Motor neuron (in vitro differentiated cells): ENCODE measurements around the gene ARHGAP6. TPM values are rescaled to one million over a fixed set of nuclear protein-coding genes. Genes with fewer than 3 reads are reported as not detected.
"Not testable (repeated sequence)": the region's sequence is repeated elsewhere in the genome, so short reads cannot be mapped to it uniquely, and the experiment has no call there.

Experiments used
- ATAC-seq, 8 experiments: fragments of 200-7000 bp; cut with Tn5 transposase; replicated peaks in 6 of 8; 2 replicates each; pipeline ENCODE4 v1.8.0; 2021; ENCODE audit warnings: mild to moderate bottlenecking in 8 of 8, moderate library complexity in 8 of 8
- H3K27ac ChIP-seq, 2 donors: fragments of 250-450 bp; sonication (Bioruptor Pico); 2 replicates each; pipeline ENCODE4 v1.9.0; 2021; ENCODE audit warnings: antibody characterized with exemption in 2 of 2, mild to moderate bottlenecking in 2 of 2, moderate library complexity in 1 of 2
- H3K4me1 ChIP-seq, 2 donors: fragments of 250-450 bp; sonication (Bioruptor Pico); replicated peaks in 1 of 2; 2 replicates each; pipeline ENCODE4 v1.6.1; 2021; ENCODE audit warnings: antibody characterized with exemption in 2 of 2, mild to moderate bottlenecking in 2 of 2, moderate library complexity in 1 of 2
- H3K4me3 ChIP-seq, 5 donors: fragments of 250-450 bp; sonication (Bioruptor Pico); 2 replicates each; pipeline ENCODE4 v1.9.0; 2021; ENCODE audit warnings: antibody characterized with exemption in 5 of 5, mild to moderate bottlenecking in 5 of 5, moderate library complexity in 4 of 5
- WGBS, 10 experiments: fragments of 450-650 bp; shearing (Covaris generic); methylation state at CpG; one replicate each; pipeline ENCODE4 v1.0.0; 2022; 5-methylcytosine and 5-hydroxymethylcytosine counted together
- in situ Hi-C, 9 experiments: fragments of 400-800 bp; cut with MboI; loops; one replicate each; pipeline ENCODE4 v1.15.0; 2021; ENCODE audit warnings: low sequenced_read_pairs in 9 of 9, low pct_unique_long_range_greater_than_20kb in 2 of 9; ENCODE audit not compliant: unreplicated experiment in 9 of 9
- total RNA-seq, 8 experiments: library from RNA; unstranded; fragments of 300-600 nt; gene quantifications; 2 replicates each; pipeline versions ENCODE4 v1.2.3 to v1.2.4, GENCODE V29; 2022

Gene ARHGAP6
- total RNA-seq, 8 experiments from 2014 or later, result 0.50 to 7.6 (median 2.6) TPM

GRCh38 chrX:11528623-11529022 lies 137.1 kb downstream of the ARHGAP6 start:
- ATAC-seq, result no peak
- 33 to 86% (median 80%) methylated on average over 1 to 2 of the region's 2 CpGs; no CpG with 5 or more reads in 6 of the 10 experiments for WGBS, 10 experiments
- no peak overlapping the region for H3K4me3 ChIP-seq
- in situ Hi-C loops, result loop anchor here in 7 of 9 experiments (25.0 kb wide), 4 partner anchors 209 to 391 kb away; partner anchors contain the start of gene MSL3 (in 6 of the 7)
- H3K4me1 ChIP-seq, result no peaks in the 10 kb centered on the region
- H3K27ac ChIP-seq, result no peak overlapping the region

DNA sequence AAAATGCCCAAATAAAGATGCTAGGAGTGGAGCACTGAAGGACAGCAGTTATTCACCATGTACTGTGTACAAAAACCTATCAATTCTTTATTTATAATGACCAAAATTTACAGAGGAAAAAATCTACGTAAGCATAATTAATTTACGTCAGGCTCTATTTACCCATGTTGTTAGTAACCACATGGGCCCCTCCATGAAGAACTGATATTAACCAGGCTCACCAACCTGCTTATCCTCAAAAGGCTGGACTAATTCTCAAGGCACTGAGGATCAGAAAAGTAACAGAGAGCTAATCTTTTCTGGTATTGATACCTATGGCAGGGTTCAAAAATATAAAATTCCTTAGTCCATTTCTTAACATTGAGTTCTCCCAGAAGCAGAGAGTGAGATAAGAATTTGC lies 140.0 kb downstream of the ARHGAP6 start:
- no peak for ATAC-seq
- 71 to 100% (median 93%) methylated on average over 1 to 2 of the region's 2 CpGs; no CpG with 5 or more reads in 7 of the 10 experiments for WGBS, 10 experiments
- no peak overlapping the region for H3K27ac ChIP-seq
- no peaks in the 10 kb centered on the region for H3K4me1 ChIP-seq
- in situ Hi-C loops, result loop anchor here in 7 of 9 experiments (25.0 kb wide), 4 partner anchors 212 to 388 kb away; partner anchors contain the start of gene MSL3 (in 6 of the 7)
- H3K4me3 ChIP-seq, result no peak overlapping the region

GRCh38 chrX:11519234-11519633 lies 146.5 kb downstream of the ARHGAP6 start:
- H3K27ac ChIP-seq, H3K4me3 ChIP-seq, H3K4me1 ChIP-seq, ATAC-seq, in situ Hi-C loops: not testable (repeated sequence)
- WGBS, 10 experiments, result no CpG with 5 or more reads among the region's 1 CpG

DNA sequence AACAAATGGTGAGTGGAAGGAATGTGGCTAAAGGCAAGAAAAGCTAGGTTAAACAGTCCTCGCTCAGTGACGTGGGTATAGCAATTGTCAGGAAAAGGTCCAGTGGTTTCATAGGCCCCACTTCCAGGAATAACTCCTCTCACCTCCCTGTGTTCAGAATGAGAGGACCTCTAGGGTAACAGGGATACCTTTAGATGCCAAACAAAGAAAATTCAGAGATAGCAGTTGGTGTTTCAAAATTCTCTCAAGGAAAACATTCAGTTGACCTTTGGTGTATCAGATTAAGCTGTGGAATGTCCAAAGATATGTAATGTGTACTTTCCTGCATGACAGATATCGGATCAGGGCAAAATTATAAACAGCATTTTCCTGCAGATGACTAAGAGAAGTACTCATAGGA lies 155.9 kb downstream of the ARHGAP6 start:
- no peaks in the 10 kb centered on the region for H3K4me1 ChIP-seq
- in situ Hi-C loops, result no loop called here
- no peak for ATAC-seq

DNA sequence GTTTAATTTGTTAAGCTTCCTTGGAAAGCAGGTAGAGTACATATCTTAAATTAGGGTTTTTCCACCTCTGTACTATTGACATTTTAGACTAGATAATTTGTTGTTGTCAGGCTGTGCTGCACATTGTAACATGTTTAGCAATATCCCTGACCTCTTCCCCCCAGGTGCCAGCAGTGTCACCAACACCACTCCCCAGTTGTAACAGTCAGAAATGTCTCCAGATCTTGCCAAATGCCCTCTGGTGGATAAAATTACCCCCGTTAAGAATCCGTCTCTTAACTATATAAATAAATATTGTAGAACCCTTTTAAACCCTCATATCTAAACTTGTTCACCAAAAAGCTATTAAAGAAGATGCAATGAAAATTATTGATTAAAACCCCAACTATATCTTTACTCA lies 161.5 kb downstream of the ARHGAP6 start:
- 29% methylated on average over 2 of the region's 2 CpGs; no CpG with 5 or more reads in 9 of the 10 experiments for WGBS, 10 experiments

More for the DNA sequence above, 155.9 kb downstream of the ARHGAP6 start:
- no peak overlapping the region for H3K27ac ChIP-seq
- 0 to 100% (median 60%) methylated on average over 1 to 3 of the region's 3 CpGs; no CpG with 5 or more reads in 5 of the 10 experiments for WGBS, 10 experiments
- no peak overlapping the region for H3K4me3 ChIP-seq

GRCh38 chrX:11499076-11500044 lies 166.4 kb downstream of the ARHGAP6 start:
- Histone ChIP-seq H3K4me3 (no peak overlapping the region), H3K27ac (no peak overlapping the region), H3K4me1 (no peaks in the 10 kb centered on the region)
- peak in 1 of 8 experiments; percentile 38 for ATAC-seq
- 0 to 100% (median 80%) methylated on average over 1 to 5 of the region's 5 CpGs; no CpG with 5 or more reads in 3 of the 10 experiments for WGBS, 10 experiments
- in situ Hi-C loops, result no loop called here

More for the DNA sequence above, 161.5 kb downstream of the ARHGAP6 start:
- Histone ChIP-seq H3K4me1 (no peaks in the 10 kb centered on the region), H3K27ac (no peak overlapping the region), H3K4me3 (no peak overlapping the region)
- in situ Hi-C loops, result no loop called here
- ATAC-seq, result no peak

DNA sequence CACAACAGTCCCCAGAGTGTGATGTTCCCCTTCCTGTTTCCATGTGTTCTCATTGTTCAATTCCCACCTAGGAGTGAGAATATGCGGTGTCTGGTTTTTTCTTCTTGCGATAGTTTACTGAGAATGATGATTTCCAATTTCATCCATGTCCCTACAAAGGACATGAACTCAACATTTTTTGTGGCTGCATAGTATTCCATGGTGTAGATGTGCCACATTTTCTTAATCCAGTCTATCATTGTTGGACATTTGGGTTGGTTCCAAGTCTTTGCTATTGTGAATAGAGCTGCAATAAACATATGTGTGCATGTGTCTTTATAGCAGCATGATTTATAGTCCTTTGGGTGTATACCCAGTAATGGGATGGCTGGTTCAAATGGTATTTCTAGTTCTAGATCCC lies 174.3 kb downstream of the ARHGAP6 start:
- H3K4me3 ChIP-seq, in situ Hi-C loops, H3K4me1 ChIP-seq, H3K27ac ChIP-seq, ATAC-seq: not testable (repeated sequence)
- no CpG with 5 or more reads among the region's 2 CpGs for WGBS, 10 experiments

- H3K4me3 ChIP-seq, result no peak overlapping the region
- in situ Hi-C loops, result no loop called here
- ATAC-seq, result no peak
- H3K4me1 ChIP-seq, result no peaks in the 10 kb centered on the region
- no peak overlapping the region for H3K27ac ChIP-seq
- WGBS, 10 experiments, result 0 to 89% (median 73%) methylated on average over 1 of the region's 1 CpG; no CpG with 5 or more reads in 2 of the 10 experiments
These were observed 181.4 kb downstream of the ARHGAP6 start for GRCh38 chrX:11484290-11484689.

DNA sequence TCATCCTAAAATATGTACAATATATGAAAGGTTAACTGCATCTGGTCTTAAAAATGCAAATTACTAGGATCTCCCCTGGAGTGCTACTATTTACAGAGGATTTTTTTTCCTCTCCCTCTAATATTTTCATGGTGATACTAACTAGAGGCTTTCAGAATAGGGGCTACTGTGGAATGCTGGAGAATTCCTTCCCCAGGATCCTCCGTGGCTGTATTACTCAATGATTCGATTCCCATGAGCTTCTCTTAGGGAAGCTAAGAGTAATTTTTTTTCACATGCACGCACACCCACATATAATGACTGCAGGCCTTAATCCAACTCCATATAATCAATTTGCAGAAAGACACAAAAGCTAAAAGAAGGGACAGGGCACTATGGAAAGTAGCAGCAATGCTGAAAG lies 184.7 kb downstream of the ARHGAP6 start:
- in situ Hi-C loops, result no loop called here
- peak in 1 of 8 experiments; percentile 12 for ATAC-seq
- peaks cover 0 to 3% of the 10 kb centered on the region in 2 donors for H3K4me1 ChIP-seq
- H3K4me3 ChIP-seq, result no peak overlapping the region
- H3K27ac ChIP-seq, result no peak overlapping the region
- WGBS, 10 experiments, result 20 to 100% (median 40%) methylated on average over 1 to 3 of the region's 3 CpGs; no CpG with 5 or more reads in 7 of the 10 experiments

GRCh38 chrX:11480626-11481025 lies 185.1 kb downstream of the ARHGAP6 start:
- Histone ChIP-seq H3K4me3 (no peak overlapping the region), H3K27ac (no peak overlapping the region), H3K4me1 (peaks cover 0 to 3% of the 10 kb centered on the region in 2 donors)
- in situ Hi-C loops, result no loop called here
- ATAC-seq, result peak in 2 of 8 experiments; percentile 36 to 52

DNA sequence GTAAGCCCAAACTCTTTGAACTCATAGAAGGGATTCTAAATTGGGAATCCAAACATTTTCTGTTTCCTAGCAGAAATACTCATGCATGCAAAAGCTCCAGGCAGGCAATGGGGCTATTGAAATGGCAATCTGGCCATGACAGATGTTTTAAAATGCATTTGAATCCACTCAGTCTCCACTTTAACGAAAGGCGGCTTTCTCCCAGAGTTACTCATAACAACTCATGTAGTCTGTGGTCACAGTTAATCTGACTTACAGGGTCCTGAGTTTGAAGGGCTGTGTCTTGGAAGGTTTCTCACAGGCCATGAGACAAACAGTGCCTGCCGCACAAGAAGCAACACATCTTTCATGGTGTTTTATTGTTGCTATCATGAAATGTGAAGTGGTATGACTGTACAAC lies 186.8 kb downstream of the ARHGAP6 start:
- peak in 2 of 8 experiments; percentile 27 to 58 for ATAC-seq
- in situ Hi-C loops, result no loop called here
- 10 to 80% methylated on average over 1 to 2 of the region's 3 CpGs; no CpG with 5 or more reads in 8 of the 10 experiments for WGBS, 10 experiments
- H3K4me3 ChIP-seq, result no peak overlapping the region
- no peak overlapping the region for H3K27ac ChIP-seq
- H3K4me1 ChIP-seq, result peaks cover 0 to 3% of the 10 kb centered on the region in 2 donors

GRCh38 chrX:11478026-11478425 lies 187.7 kb downstream of the ARHGAP6 start:
- in situ Hi-C loops, result no loop called here
- peaks cover 0 to 3% of the 10 kb centered on the region in 2 donors for H3K4me1 ChIP-seq
- H3K4me3 ChIP-seq, result no peak overlapping the region
- no peak for ATAC-seq
- H3K27ac ChIP-seq, result no peak overlapping the region
- WGBS, 10 experiments, result 60 to 100% (median 67%) methylated on average over 1 of the region's 1 CpG; no CpG with 5 or more reads in 7 of the 10 experiments

- in situ Hi-C loops, result no loop called here
- peaks cover 0 to 3% of the 10 kb centered on the region in 2 donors for H3K4me1 ChIP-seq
- peak in 1 of 8 experiments; percentile 28 for ATAC-seq
- no peak overlapping the region for H3K27ac ChIP-seq
- H3K4me3 ChIP-seq, result no peak overlapping the region
These were observed 191.1 kb downstream of the ARHGAP6 start for GRCh38 chrX:11474576-11474975.
